Motor neuron (in vitro differentiated cells): Measurements from ENCODE around the gene KNDC1. TPM values are rescaled to one million over a fixed set of nuclear protein-coding genes. Genes with fewer than 3 reads are reported as not detected.
"Not testable (repeated sequence)": the region's sequence is repeated elsewhere in the genome, so short reads cannot be mapped to it uniquely, and the experiment has no call there.

ENCODE experiments used
- ATAC-seq, 8 experiments: fragments of 200-7000 bp; cut with Tn5 transposase; replicated peaks in 6 of 8; 2 replicates each; pipeline ENCODE4 v1.8.0; 2021; ENCODE audit warnings: mild to moderate bottlenecking in 8 of 8, moderate library complexity in 8 of 8
- H3K27ac ChIP-seq, 2 donors: fragments of 250-450 bp; sonication (Bioruptor Pico); 2 replicates each; pipeline ENCODE4 v1.9.0; 2021; ENCODE audit warnings: antibody characterized with exemption in 2 of 2, mild to moderate bottlenecking in 2 of 2, moderate library complexity in 1 of 2
- H3K4me1 ChIP-seq, 2 donors: fragments of 250-450 bp; sonication (Bioruptor Pico); replicated peaks in 1 of 2; 2 replicates each; pipeline ENCODE4 v1.6.1; 2021; ENCODE audit warnings: antibody characterized with exemption in 2 of 2, mild to moderate bottlenecking in 2 of 2, moderate library complexity in 1 of 2
- H3K4me3 ChIP-seq, 5 donors: fragments of 250-450 bp; sonication (Bioruptor Pico); 2 replicates each; pipeline ENCODE4 v1.9.0; 2021; ENCODE audit warnings: antibody characterized with exemption in 5 of 5, mild to moderate bottlenecking in 5 of 5, moderate library complexity in 4 of 5
- WGBS, 10 experiments: fragments of 450-650 bp; shearing (Covaris generic); methylation state at CpG; one replicate each; pipeline ENCODE4 v1.0.0; 2022; 5-methylcytosine and 5-hydroxymethylcytosine counted together
- in situ Hi-C, 9 experiments: fragments of 400-800 bp; cut with MboI; loops; one replicate each; pipeline ENCODE4 v1.15.0; 2021; ENCODE audit warnings: low sequenced_read_pairs in 9 of 9, low pct_unique_long_range_greater_than_20kb in 2 of 9; ENCODE audit not compliant: unreplicated experiment in 9 of 9
- total RNA-seq, 8 experiments: library from RNA; unstranded; fragments of 300-600 nt; gene quantifications; 2 replicates each; pipeline versions ENCODE4 v1.2.3 to v1.2.4, GENCODE V29; 2022

KNDC1 gene
- total RNA-seq, 8 experiments from 2014 or later, result 0.15 to 14.6 (median 4.2) TPM

GRCh38 chr10:133230044-133230361 lies 70.0 kb downstream of the KNDC1 start, which contains the start of gene UTF1:
UTF1 (plus strand) TSS chr10:133230217; CDS start chr10:133230289, 72 bp downstream.
- in situ Hi-C loops, result no loop called here
- no CpG with 5 or more reads among the region's 49 CpGs for WGBS, 10 experiments
- ATAC-seq, result peak in 6 of 8 experiments; percentile 31 to 74 (median 62)
- H3K27ac ChIP-seq, result no peak within 1 kb of the TSS
- H3K4me1 ChIP-seq, result peaks cover 18 to 24% of the 10 kb centered on the region in 2 donors
- peak within 1 kb of the TSS; percentile 12 to 34 (median 33) for H3K4me3 ChIP-seq

GRCh38 chr10:133230387-133231195 lies 70.6 kb downstream of the KNDC1 start:
- 0 to 13% methylated on average over 5 to 8 of the region's 122 CpGs; no CpG with 5 or more reads in 8 of the 10 experiments for WGBS, 10 experiments
- ATAC-seq, result peak in 6 of 8 experiments; percentile 57 to 81 (median 72)
- H3K4me1 ChIP-seq, result peaks cover 18 to 27% of the 10 kb centered on the region in 2 donors
- H3K27ac ChIP-seq, result no peak overlapping the region
- H3K4me3 ChIP-seq, result peak overlapping the region; percentile 12 to 34 (median 33)
- in situ Hi-C loops, result no loop called here

- H3K4me1 ChIP-seq, result peaks cover 18 to 34% of the 10 kb centered on the region in 2 donors
- in situ Hi-C loops, result no loop called here
- H3K4me3 ChIP-seq, result no peak overlapping the region
- no peak overlapping the region for H3K27ac ChIP-seq
- 7 to 40% methylated on average over 1 to 11 of the region's 44 CpGs; no CpG with 5 or more reads in 8 of the 10 experiments for WGBS, 10 experiments
- ATAC-seq, result peak in 3 of 8 experiments; percentile 5 to 21 (median 19)
These were observed 71.4 kb downstream of the KNDC1 start for GRCh38 chr10:133231244-133231945.

GRCh38 chr10:133231946-133232574 lies 72.0 kb downstream of the KNDC1 start:
- in situ Hi-C loops, result no loop called here
- peaks cover 18 to 41% of the 10 kb centered on the region in 2 donors for H3K4me1 ChIP-seq
- 0 to 82% (median 20%) methylated on average over 1 to 4 of the region's 11 CpGs; no CpG with 5 or more reads in 4 of the 10 experiments for WGBS, 10 experiments
- H3K4me3 ChIP-seq, result no peak overlapping the region
- no peak for ATAC-seq
- H3K27ac ChIP-seq, result no peak overlapping the region

GRCh38 chr10:133234796-133235195 lies 74.8 kb downstream of the KNDC1 start:
- peaks cover 16 to 52% of the 10 kb centered on the region in 2 donors for H3K4me1 ChIP-seq
- no CpG with 5 or more reads among the region's 10 CpGs for WGBS, 10 experiments
- ATAC-seq, H3K4me3 ChIP-seq, H3K27ac ChIP-seq, in situ Hi-C loops: not testable (repeated sequence)

GRCh38 chr10:133235265-133235855 lies 75.3 kb downstream of the KNDC1 start:
- Histone ChIP-seq H3K27ac (no peak overlapping the region), H3K4me3 (no peak overlapping the region), H3K4me1 (peaks cover 10 to 49% of the 10 kb centered on the region in 2 donors)
- in situ Hi-C loops, result no loop called here
- WGBS, 10 experiments, result 20% methylated on average over 1 of the region's 48 CpGs; no CpG with 5 or more reads in 9 of the 10 experiments
- peak in 2 of 8 experiments; percentile 16 to 20 for ATAC-seq

- Histone ChIP-seq H3K4me1 (peaks cover 6 to 46% of the 10 kb centered on the region in 2 donors), H3K27ac (no peak overlapping the region), H3K4me3 (no peak overlapping the region)
- in situ Hi-C loops, result no loop called here
- WGBS, 10 experiments, result 7% methylated on average over 4 of the region's 18 CpGs; no CpG with 5 or more reads in 9 of the 10 experiments
- ATAC-seq, result no peak
These were observed 75.9 kb downstream of the KNDC1 start for GRCh38 chr10:133235932-133236331.

GRCh38 chr10:133236401-133237240 lies 76.6 kb downstream of the KNDC1 start:
- peak in 7 of 8 experiments; percentile 3 to 40 (median 15) for ATAC-seq
- Histone ChIP-seq H3K4me3 (no peak overlapping the region), H3K4me1 (peaks cover 0 to 39% of the 10 kb centered on the region in 2 donors), H3K27ac (no peak overlapping the region)
- in situ Hi-C loops, result no loop called here
- 0 to 13% (median 6%) methylated on average over 2 to 15 of the region's 103 CpGs; no CpG with 5 or more reads in 6 of the 10 experiments for WGBS, 10 experiments

- 0% methylated on average over 1 of the region's 32 CpGs; no CpG with 5 or more reads in 9 of the 10 experiments for WGBS, 10 experiments
- in situ Hi-C loops, result no loop called here
- H3K4me1 ChIP-seq, result peaks cover 0 to 33% of the 10 kb centered on the region in 2 donors
- peak in 7 of 8 experiments; percentile 10 to 43 (median 19) for ATAC-seq
- H3K4me3 ChIP-seq, result no peak overlapping the region
- H3K27ac ChIP-seq, result no peak overlapping the region
These were observed 77.2 kb downstream of the KNDC1 start for GRCh38 chr10:133237241-133237587.

GRCh38 chr10:133237588-133238465 lies 77.8 kb downstream of the KNDC1 start, which contains the start of gene VENTX:
VENTX (plus strand) TSS chr10:133237855; CDS start chr10:133237915, 60 bp downstream.
- 5% methylated on average over 4 of the region's 60 CpGs; no CpG with 5 or more reads in 9 of the 10 experiments for WGBS, 10 experiments
- Histone ChIP-seq H3K4me1 (peaks cover 0 to 31% of the 10 kb centered on the region in 2 donors), H3K4me3 (no peak within 1 kb of the TSS), H3K27ac (no peak within 1 kb of the TSS)
- ATAC-seq, result peak in 7 of 8 experiments; percentile 18 to 72 (median 61)
- in situ Hi-C loops, result no loop called here

GRCh38 chr10:133238466-133238804 lies 78.4 kb downstream of the KNDC1 start:
- 0 to 29% methylated on average over 3 to 4 of the region's 15 CpGs; no CpG with 5 or more reads in 8 of the 10 experiments for WGBS, 10 experiments
- in situ Hi-C loops, result no loop called here
- no peak overlapping the region for H3K4me3 ChIP-seq
- ATAC-seq, result no peak
- no peak overlapping the region for H3K27ac ChIP-seq
- H3K4me1 ChIP-seq, result peaks cover 0 to 31% of the 10 kb centered on the region in 2 donors
